GM19467 (cell line): ENCODE measurements around the gene SKA1.
A peak's percentile ranks its signal among the peaks of the same experiment; 100 is the strongest.

Experiments used
- ATAC-seq: cut with Tn5 transposase; IDR thresholded peaks from one replicate; pipeline ENCODE4 v1.9.1; 2021; ENCODE audit warnings: mild to moderate bottlenecking, moderate library complexity; ENCODE audit not compliant: unreplicated experiment

Gene SKA1, protein sequence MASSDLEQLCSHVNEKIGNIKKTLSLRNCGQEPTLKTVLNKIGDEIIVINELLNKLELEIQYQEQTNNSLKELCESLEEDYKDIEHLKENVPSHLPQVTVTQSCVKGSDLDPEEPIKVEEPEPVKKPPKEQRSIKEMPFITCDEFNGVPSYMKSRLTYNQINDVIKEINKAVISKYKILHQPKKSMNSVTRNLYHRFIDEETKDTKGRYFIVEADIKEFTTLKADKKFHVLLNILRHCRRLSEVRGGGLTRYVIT

DNA sequence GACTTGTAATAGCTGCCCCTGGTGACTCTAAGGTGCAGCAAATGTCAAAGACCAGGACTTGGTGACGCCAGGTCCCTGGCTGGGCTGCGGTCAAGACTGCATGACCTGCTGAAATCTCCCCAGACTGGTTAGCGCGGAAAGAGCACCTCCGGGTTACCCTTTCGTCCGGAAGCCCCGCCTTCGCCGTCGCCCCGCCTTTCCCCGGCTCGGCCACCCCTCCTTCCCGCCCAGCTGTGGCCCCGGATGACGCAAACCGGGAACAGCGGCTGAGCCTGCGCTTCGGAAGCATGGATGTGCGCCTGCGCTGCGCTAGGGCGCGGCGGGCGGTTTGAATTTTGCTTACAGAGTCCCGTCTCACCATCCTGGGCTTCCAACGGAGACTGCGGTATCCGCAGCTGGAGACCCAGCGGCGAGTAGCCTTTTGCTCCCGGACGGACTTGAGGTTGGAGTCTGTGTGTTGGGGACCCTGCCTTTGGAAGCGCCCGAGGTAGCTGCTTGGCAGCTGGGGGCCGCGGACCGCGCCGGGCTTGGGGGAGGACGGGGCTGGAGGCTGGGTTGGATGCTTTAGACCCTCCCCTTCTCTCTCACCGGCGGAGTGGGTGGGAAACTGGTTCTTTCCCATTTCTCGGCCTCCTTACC lies at the start of gene SKA1:
Gene SKA1, plus strand, starts transcription at position 294 of the 639 bp plus-strand sequence. CDS start 785 bp downstream, outside the sequence.
- ATAC-seq: peak; percentile 91

DNA sequence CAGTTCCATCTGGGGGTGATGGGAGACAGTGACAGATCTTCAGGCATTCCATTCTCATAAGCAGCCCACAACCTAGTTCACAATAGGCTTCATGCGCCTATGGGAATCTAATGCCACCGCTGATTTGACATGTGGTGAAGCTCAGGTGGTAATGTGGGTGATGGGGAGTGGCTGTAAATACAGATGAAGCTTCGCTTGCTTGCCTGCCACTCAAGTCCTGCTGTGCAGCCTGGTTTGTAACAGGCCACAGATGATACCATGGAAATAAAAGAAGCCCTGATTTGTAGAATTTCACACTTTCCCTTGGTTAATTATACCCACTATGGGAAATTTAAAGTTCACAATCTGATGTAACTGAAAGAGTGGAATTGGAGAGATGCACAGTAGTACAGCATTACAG lies 46.9 kb upstream of the SKA1 start:
- no peak for ATAC-seq

DNA sequence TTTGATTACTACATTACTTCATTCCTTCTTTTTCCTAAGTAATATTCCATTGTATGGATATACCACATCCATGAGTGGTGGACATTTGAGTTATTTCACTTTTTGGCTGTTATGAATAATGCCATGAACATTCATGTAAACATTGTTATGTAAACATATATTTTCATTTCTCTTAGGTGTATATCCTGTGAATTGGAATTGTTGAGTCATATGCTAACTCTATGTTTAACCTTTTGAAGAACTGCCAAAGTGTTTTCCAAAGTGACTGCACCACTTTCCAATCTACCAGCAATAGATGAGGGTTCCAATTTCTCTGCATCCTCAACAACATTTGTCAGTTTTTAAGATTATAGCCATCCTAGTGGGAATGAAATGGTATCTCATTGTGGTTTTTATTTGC lies 44.7 kb upstream of the SKA1 start:
- no peak for ATAC-seq

DNA sequence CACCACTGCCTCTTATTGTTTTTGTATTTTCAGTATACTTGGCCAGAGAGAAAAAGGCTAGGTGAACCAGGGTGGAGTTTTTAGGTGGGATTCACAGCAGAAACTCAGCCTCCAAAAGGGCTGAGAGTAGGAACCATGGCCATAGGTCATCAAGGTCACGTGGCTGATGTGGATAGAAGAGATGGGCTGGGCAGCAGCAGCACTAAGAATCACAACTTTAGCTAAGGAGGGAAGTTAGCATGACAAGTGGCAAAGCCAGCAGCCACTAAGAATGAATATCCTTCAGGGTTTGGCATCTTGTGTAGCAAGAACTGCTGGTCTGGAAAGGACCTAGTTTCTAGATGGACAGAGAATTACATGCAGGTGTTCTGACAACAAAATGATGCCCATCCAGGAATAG lies 43.2 kb upstream of the SKA1 start:
- ATAC-seq: no peak

DNA sequence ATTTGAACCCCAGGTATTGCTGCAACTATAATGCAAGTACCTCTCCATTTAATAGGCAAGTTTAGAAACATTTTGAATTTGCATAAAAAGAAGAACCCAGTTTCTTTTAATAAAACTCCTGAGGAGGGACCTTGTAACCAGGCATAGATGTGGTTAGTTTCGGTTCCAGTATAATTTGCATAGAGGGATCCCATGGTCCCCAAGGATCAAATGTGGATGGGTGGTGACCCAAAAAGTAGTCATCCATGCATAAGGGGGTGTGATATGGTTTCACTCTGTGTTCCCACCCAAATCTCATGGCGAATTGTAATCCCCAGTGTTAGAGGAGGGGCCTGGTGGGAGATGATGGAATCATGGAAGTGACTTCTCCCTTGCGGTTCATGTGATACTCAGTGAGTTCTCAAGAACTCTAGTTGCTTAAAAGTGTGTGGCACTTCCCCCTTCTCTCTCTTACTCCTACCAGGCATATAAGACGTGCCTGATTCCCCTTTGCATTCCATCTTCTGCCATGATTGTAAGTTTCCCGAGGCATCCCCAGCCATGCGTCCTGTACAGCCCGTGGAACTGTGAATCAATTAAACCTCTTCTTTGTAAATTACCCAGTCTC lies 40.2 kb upstream of the SKA1 start:
- no peak for ATAC-seq

DNA sequence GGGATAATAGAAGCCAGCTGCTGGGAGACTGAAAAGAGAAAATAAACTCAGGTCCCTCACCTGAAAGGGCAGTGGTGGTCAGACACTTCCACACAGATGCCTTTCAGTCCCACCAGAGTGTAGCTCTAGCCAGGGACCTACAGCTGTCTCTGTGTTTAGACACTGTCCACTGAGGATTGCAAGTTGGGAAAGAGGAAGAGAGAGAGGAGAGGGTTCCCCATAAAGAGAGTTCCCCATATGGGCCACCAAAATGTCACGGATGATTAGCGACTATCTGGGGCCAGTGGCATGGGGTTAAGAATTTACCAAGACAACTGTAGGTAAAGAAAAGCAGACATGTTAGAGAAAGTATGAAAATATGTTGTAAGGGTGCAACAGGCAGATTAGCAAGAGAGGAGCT lies 36.7 kb upstream of the SKA1 start:
- ATAC-seq: no peak

DNA sequence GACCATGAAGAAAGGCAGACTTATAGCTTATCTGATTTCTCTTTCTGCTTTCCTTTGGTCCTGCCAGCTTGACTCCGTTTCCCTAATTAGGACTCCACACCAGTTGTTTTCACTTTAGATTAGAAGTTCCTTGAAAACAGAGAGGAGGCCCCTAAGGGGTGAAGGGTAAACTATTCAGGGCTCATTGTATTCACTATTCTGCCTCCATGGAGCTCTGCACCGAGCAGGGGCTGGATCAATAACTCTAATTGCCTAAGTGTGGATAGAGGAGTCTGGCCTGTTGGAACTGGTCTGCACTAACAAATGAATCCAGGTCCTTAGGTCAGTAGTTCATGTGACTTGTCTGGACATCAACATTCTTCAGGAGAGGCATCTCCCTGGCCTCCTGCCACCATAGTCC lies 36.1 kb upstream of the SKA1 start:
- no peak for ATAC-seq

DNA sequence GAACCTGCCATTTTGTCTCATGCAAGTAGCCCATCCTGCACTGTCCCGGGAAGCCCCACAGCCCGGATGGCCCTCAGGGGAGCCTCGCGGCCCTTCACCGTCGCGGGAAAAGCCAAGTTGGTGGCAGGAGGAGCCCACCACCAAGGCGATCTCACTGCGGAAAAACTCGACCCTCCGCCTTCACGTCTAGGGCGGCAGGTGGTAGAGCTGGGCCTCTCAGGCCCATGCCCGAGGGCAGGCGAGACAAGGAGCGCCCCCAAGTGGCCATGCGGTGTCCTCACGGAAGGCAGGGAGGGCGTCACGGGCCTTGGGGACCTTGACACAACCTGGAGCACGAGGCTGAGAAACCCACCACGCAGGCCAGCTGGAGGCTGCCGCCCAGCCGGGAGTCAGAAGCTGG lies 34.8 kb upstream of the SKA1 start:
- no peak for ATAC-seq

DNA sequence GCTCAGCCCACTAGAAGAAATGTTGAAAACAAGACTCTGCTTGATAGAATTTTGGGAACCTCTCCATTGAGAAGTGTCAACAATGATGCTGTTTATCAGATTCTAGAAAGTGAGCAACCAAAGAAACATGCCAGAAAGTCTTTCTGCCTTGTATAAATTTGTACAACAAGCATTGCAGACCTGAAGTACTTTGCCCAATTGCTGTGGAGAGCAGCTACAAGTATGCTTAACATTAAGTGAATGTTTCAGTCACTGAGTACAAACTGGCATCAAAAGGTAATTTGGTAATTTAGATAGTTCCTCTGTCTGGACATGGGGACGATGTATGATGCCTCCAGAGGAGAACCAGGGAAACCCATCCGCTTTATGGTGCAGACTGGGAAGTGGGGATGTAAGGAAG lies 33.4 kb upstream of the SKA1 start:
- no peak for ATAC-seq

DNA sequence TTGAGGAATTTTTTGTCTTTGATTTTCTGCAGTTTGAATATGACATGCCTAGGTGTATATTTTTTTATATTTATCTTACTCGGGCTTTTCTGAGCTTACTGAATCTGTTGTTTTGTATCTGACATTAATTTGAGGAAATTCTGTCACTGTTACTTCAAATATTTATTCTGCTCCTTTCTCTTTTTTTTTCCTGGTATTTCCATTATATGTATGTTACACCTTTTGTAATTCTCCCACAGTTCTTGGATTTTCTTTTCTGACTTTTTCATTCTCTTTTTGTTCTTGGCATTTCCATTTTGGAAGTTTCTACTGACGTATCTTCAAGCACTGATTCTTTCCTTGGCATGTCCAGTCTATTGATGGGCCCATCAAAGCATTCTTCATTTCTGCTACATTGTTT lies 24.1 kb upstream of the SKA1 start:
- ATAC-seq: no peak

DNA sequence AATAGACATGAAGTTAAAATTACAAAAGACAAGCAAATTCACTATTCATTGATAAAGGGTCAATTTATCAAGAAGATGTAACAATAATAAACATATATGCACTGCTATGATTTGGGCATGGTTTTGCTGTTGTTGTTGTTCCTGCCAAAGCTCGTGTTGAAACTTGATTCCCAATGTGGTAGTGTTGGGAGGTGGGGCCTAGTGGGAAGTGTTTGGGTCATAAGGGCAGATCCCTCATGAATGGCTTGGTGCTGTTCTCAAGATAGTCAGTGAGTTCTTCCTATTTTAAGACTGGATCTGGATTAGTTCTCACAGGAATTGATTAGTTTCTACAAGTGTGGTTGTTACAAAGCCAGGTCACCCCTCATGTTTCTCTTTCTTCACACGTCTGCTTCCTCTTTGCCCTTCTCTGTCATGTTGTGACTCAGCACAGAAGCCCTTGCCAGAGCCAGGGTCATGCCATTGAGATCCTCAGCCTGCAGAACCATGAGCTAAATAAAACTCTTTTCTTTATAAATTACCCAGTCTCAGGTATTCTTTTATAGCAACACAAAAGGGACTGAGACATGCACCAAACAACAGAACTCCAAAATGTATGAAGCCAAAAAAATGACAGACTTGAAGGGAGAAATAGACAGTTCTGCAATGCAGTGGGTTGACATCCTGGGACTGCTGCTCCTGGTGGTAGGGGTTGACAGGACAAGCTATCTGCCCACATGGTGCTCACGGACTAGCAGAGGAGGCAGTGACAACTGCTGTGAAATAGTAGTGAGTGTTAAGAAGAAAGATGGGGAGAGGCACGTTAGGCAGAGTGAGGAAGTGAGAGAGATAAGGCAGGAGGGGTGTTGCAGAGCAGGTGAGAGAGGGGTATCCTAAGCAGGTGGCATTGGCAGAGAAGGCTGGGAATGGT lies 18.6 kb upstream of the SKA1 start:
- peak; percentile 55 for ATAC-seq

DNA sequence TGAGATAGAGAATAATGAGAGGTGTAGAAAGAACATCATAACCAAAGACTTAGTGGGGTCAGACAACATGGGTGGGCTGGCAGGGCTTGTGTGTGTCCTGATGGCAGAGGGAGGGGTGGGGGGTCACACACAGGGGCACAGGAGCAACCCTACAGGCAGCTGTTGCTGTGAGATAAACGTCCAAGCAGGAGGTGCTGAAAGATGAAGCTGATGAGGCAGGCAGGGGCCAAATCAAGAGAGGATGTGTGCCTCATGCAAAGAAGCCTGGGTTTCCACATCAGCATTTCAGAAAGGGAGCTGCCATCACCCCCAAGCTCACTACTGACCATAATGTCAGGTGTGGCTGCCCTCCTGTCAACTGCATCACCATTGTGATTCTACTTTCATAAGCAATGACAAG lies 16.0 kb upstream of the SKA1 start:
- no peak for ATAC-seq

DNA sequence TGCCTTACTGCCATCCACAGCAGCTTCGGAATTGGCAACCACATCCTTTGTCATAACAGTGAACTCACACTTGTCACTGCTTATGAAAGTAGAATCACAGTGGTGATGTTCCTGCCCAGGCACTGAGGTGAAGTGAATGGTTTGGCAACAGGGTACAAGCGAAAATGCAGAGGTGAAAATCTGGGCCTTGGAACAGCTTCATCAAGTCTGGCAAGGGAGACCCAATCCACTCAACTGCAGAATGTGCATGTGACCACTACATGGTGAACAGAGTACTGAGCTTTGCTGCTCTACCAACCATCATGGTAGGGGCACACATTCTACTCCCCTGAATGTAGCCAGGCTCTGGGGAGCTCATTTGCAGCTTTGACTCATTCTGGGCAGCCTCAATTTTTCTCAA lies 15.0 kb upstream of the SKA1 start:
- no peak for ATAC-seq

DNA sequence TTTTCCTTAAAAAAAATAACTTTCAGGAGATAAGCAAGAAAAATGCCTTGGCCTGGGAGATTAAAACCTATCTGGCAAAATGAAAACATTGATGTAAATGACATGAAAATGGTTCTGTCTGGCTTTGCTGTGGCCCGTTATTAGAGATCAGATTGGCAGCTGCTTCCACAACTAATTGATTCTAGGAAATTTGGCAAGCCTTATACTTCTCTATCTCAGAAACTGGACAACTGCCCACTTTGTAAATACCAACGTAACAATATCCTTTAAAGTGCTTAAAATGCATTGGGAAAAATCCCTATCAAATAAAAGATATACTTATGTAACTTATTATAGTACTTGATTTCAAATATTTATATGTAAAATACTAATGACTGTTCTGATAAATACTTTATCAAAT lies 14.2 kb upstream of the SKA1 start:
- ATAC-seq: no peak

DNA sequence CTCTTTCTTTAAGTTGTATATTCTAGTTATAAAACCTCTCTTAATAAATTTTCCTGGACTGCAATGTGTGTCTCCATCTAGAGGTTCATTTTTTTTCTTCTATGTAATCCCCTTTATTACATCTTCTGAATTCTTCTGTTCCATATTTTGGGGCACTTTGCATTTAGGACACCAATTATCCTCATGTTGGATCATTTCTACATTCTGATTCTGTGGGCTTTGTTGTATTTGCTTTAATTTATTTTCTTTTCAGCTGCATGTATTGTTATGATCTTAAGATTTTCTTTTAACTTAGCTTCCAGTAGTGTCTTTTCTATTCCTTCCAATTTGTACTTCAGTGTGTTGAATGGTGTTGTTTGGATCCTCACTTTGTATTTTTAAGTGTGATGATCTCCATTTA lies 5.2 kb upstream of the SKA1 start:
- no peak for ATAC-seq

DNA sequence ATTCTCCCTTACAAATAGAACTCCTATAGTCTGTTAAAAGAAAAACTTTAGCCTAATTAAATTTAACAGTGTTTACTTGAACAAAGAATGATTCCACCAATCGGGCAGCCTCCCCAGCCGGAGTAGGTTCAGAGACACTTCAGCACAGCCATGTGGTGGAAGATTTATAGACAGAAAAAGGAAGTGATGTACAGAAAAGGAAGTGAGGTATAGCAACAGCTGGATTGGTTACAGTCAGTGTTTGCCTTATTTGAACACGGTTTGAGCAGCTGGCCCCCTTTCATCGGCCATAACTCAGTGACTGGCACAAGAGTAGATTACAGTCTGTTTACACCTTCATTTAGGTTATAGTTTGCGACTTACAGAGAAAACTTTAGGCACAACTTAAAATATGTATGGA lies 2.1 kb upstream of the SKA1 start:
- ATAC-seq: no peak

DNA sequence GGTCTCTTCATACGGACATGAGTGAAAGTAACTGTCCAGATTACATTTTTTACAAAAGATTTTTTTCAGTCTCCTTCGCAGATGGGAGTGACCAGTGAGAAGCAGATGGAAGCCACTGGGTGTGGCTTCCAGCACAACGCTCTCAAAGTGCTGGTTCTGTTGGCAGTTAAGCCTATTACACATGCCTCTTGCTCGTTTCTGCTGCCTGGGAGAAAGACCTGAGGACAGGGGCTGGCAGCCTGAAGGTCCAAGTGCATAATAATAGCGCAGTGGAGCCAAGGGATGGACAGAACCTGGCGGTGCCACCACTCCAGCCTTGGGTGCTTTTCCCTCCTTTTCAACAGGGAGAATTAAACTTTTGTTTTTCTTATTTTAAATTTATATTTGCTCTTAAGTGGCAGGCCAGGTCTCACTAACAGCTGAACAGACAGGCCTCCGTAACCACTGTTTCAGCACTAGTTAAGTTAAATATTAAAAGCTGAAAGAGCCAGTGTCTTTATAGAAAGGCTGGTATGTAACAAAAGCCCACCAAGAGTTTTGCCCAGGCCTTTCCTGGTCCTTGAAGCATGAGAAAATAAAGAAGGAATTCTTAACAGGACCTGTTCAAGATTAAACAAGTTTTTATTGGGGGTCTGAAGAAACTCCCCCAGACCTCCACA lies 1.2 kb upstream of the SKA1 start:
- ATAC-seq: no peak

DNA sequence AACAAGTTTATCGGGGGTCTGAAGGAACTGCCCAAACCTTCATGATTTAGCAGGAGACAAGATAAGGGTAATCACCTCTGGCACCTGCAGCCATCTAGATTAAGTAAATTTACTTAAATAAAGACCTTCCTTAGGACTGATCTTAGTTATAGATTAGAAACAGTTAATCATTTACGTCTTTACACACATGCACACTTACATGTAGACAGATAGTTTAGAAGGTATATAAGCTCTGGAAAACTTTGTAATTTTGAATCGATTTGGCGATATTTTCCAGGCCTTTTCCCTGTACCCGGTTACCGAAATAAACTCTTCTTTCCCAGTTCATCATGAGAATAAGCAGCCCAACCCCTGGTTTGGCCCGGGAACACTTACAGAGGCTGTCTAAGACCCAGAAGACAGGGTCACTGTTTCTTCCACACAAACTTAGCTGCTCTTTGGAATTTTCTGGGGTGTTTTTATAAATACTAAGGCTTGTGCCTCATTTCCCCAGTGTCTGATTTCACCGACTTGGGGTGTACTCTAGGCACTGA lies 560 bp upstream of the SKA1 start:
- no peak for ATAC-seq

DNA sequence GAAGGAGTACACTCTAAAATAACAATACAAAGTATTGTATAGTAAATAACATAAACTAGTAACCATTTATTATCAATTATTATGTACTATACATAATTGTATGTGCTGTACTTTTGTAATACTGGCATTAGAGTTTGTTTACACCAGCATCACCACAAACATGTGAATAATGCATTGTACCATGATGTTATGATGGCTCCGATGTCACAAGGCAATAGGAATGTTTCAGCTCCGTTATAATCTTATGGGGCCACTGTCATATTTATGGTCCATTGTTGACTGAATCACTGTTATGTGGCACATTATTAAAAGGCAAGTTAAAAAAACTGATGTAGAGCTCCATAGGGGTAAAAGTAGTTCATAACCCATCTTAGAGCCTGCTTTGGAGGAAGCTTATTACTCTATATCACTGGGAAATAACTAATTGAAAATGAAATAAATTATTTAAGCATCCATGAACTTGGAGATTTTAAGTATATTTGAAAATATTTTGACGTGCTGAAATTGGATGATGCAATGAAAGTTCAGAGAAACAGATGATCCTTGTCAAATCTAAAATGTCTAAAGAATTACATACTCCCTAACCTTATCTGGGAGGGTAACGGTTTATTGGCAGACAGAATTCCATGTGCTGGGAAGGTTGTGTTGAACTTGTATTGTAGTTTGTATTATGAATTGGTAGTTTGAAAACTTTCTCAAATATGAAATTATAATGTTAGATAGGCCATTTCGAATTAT lies 2.4 kb downstream of the SKA1 start:
- no peak for ATAC-seq

DNA sequence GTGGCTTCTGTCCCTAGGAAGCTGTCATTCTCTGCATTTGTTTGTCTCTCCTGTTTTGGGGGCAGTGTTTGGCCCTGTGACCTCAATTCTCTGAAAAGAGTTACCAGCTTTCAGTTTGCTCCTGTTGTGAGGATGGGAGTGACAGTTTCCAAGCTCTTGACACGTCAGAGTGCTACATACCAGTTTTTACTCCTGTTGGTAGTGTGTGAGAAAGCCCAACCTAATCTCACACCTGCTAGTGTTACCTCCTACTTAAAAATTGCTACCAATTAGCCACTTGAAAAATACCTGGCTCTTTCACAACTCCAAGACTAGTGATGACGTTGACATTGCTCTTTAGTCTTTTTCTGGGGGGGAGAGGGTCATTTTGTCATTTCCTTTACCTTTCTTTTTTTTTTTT lies 14.1 kb downstream of the SKA1 start:
- no peak for ATAC-seq
